Posterior vena cava (tissue), 2 donors: ENCODE data around the gene CAVIN3. TPM values are rescaled to one million over a fixed set of nuclear protein-coding genes. Genes with fewer than 3 reads are reported as not detected.

Experiments
- DNase-seq: peaks from one replicate; pipeline ENCODE4 v3.0.0-alpha.2; 2020; ENCODE audit warnings: low spot score
- intact Hi-C, 2 donors: fragments of 100-400 bp; cut with DNase I; formaldehyde crosslinking; loops; one replicate each; pipeline versions ENCODE4 v1.14.1 to v1.14.2; 2022 to 2023
- total RNA-seq, 2 donors: library from RNA; stranded (reverse); fragmentation: NEBNext Ultra II Directional; extraction: Animal tissue kit (Norgen Biotek cat#: 25700); gene quantifications; one replicate each; pipeline ENCODE4 v1.2.1, GENCODE V29; 2021
- donor health status: DM: yes; HTN: yes; CAD: no.
- donor health status: DM: yes; HTN: yes; CAD: no.

CAVIN3 gene
- total RNA-seq, 2 donors from 2014 or later = 156 to 166 TPM

GRCh38 chr11:6332066-6332465 lies 11.8 kb upstream of the CAVIN3 start:
- intact Hi-C loops = no loop called here

GRCh38 chr11:6328321-6328720 lies 8.0 kb upstream of the CAVIN3 start:
- no peak for DNase-seq
- intact Hi-C loops = no loop called here

More at GRCh38 chr11:6332066-6332465, 11.8 kb upstream of the CAVIN3 start:
- DNase-seq = no peak

- no peak for DNase-seq
- intact Hi-C loops = no loop called here
Observed at GRCh38 chr11:6327806-6328205, 7.5 kb upstream of the CAVIN3 start.

GRCh38 chr11:6326985-6327384 lies 6.7 kb upstream of the CAVIN3 start:
- intact Hi-C loops = no loop called here
- DNase-seq = no peak

GRCh38 chr11:6326303-6326702 lies 6.0 kb upstream of the CAVIN3 start:
- no peak for DNase-seq
- intact Hi-C loops = no loop called here

GRCh38 chr11:6323291-6323905 lies 3.1 kb upstream of the CAVIN3 start:
- DNase-seq = no peak
- intact Hi-C loops = loop anchor here in 1 of 2 donors (5.0 kb wide), 1 partner anchor 39 kb away; no protein-coding TSS in a partner anchor

- intact Hi-C loops = loop anchor here in 1 of 2 donors (5.0 kb wide), 1 partner anchor 40 kb away; no protein-coding TSS in a partner anchor
- DNase-seq = no peak
Observed at GRCh38 chr11:6321961-6322362, 1.7 kb upstream of the CAVIN3 start.

- intact Hi-C loops = loop anchor here in 1 of 2 donors (5.0 kb wide), 1 partner anchor 41 kb away; no protein-coding TSS in a partner anchor
- peak; percentile 75 for DNase-seq
Observed at GRCh38 chr11:6321356-6321755, 1.1 kb upstream of the CAVIN3 start.

- DNase-seq = peak; percentile 97
- intact Hi-C loops = loop anchor here in 1 of 2 donors (5.0 to 10.0 kb wide), 2 partner anchors 42 to 65 kb away; partner anchors contain the start of gene CCKBR
Observed at GRCh38 chr11:6319704-6320410, 444 bp downstream of the CAVIN3 start.

GRCh38 chr11:6319001-6319703 lies 1.1 kb downstream of the CAVIN3 start:
- intact Hi-C loops = loop anchor here in 1 of 2 donors (10.0 kb wide), 1 partner anchor 64 kb away; the partner anchor contains the start of gene CCKBR
- DNase-seq = peak; percentile 85

GRCh38 chr11:6318204-6318603 lies 2.1 kb downstream of the CAVIN3 start:
- intact Hi-C loops = loop anchor here in 1 of 2 donors (10.0 kb wide), 1 partner anchor 63 kb away; the partner anchor contains the start of gene CCKBR
- no peak for DNase-seq

GRCh38 chr11:6315811-6316425 lies 4.4 kb downstream of the CAVIN3 start:
- intact Hi-C loops = loop anchor here in 1 of 2 donors (10.0 kb wide), 1 partner anchor 61 kb away; the partner anchor contains the start of gene CCKBR
- peak; percentile 87 for DNase-seq

- intact Hi-C loops = loop anchor here in 1 of 2 donors (10.0 kb wide), 1 partner anchor 57 kb away; the partner anchor contains the start of gene CCKBR
- DNase-seq = no peak
Observed at GRCh38 chr11:6312106-6312505, 8.2 kb downstream of the CAVIN3 start.

- no peak for DNase-seq
- intact Hi-C loops = loop anchor here (5.0 to 10.0 kb wide), 2 partner anchors 47 to 246 kb away; no protein-coding TSS in a partner anchor
Observed at GRCh38 chr11:6307876-6308275, 12.4 kb downstream of the CAVIN3 start.

GRCh38 chr11:6305297-6305696 lies 15.0 kb downstream of the CAVIN3 start:
- DNase-seq = no peak
- intact Hi-C loops = loop anchor here (5.0 to 10.0 kb wide), 2 partner anchors 50 to 243 kb away; no protein-coding TSS in a partner anchor

- intact Hi-C loops = loop anchor here in 1 of 2 donors (10.0 kb wide), 1 partner anchor 51 kb away; no protein-coding TSS in a partner anchor
- DNase-seq = no peak
Observed at GRCh38 chr11:6303661-6304060, 16.6 kb downstream of the CAVIN3 start.

GRCh38 chr11:6301096-6301495 lies 19.2 kb downstream of the CAVIN3 start:
- DNase-seq = no peak
- intact Hi-C loops = loop anchor here in 1 of 2 donors (10.0 kb wide), 1 partner anchor 54 kb away; no protein-coding TSS in a partner anchor

- intact Hi-C loops = loop anchor here in 1 of 2 donors (10.0 kb wide), 1 partner anchor 54 kb away; no protein-coding TSS in a partner anchor
- no peak for DNase-seq
Observed at GRCh38 chr11:6300325-6300724, 20.0 kb downstream of the CAVIN3 start.

GRCh38 chr11:6298605-6299004 lies 21.7 kb downstream of the CAVIN3 start:
- intact Hi-C loops = no loop called here
- DNase-seq = no peak
